ENCODE results near the gene SNAPC5. TPM values are rescaled to one million over a fixed set of nuclear protein-coding genes. Genes with fewer than 3 reads are reported as not detected.

The SNAPC5 gene
- total and polyA plus RNA-seq, 2 of the 13 experiments (the other 11 are each of a cell fraction or from before 2014, with no cell fraction given): 14.8 to 36.2 TPM

DNA sequence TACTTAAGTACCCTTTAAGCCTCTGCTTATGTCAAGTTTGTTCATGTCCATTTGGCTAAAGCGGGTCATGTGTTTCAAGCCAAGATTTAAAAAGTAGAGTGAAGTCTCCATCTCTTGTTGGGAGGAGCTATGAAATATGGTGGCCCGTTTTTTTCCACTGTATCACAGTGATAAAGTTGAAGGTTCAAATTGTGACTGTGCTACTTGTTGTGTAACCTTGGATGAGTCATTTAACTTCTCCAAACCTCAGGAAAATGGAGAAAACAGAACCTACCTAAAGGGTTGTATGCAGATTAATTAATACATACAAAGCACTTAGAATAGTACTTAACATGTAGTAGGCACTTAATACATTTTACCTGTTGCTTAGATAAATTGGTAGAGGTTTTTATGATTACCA lies 43.4 kb downstream of the SNAPC5 start (continued):
- TF ChIP-seq ZNF652 (CRISPR knock-in tag; IDR thresholded peaks at IDR 0.05; ENCODE audit: borderline replicate concordance, low read depth): no peak
- no peak for TF ChIP-seq ZNF761 (CRISPR knock-in tag; conservative IDR thresholded peaks at IDR 0.05)
- TF ChIP-seq, protein P1, sequence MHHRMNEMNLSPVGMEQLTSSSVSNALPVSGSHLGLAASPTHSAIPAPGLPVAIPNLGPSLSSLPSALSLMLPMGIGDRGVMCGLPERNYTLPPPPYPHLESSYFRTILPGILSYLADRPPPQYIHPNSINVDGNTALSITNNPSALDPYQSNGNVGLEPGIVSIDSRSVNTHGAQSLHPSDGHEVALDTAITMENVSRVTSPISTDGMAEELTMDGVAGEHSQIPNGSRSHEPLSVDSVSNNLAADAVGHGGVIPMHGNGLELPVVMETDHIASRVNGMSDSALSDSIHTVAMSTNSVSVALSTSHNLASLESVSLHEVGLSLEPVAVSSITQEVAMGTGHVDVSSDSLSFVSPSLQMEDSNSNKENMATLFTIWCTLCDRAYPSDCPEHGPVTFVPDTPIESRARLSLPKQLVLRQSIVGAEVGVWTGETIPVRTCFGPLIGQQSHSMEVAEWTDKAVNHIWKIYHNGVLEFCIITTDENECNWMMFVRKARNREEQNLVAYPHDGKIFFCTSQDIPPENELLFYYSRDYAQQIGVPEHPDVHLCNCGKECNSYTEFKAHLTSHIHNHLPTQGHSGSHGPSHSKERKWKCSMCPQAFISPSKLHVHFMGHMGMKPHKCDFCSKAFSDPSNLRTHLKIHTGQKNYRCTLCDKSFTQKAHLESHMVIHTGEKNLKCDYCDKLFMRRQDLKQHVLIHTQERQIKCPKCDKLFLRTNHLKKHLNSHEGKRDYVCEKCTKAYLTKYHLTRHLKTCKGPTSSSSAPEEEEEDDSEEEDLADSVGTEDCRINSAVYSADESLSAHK (CRISPR knock-in tag; IDR thresholded peaks at IDR 0.05; ENCODE audit: borderline replicate concordance): no peak
- TF ChIP-seq ZNF430 (CRISPR knock-in tag; IDR thresholded peaks at IDR 0.05): no peak
- TF ChIP-seq KDM3A (CRISPR knock-in tag; IDR thresholded peaks at IDR 0.05; ENCODE audit: low read depth): no peak
- no peak for TF ChIP-seq ZNF264 (CRISPR knock-in tag; IDR thresholded peaks at IDR 0.05)
- TF ChIP-seq ZNF256 (CRISPR knock-in tag; conservative IDR thresholded peaks at IDR 0.05): no peak
- no peak for TF ChIP-seq SP5 (CRISPR knock-in tag; IDR thresholded peaks at IDR 0.05; ENCODE audit: borderline replicate concordance, low read depth)
- TF ChIP-seq, protein P2, sequence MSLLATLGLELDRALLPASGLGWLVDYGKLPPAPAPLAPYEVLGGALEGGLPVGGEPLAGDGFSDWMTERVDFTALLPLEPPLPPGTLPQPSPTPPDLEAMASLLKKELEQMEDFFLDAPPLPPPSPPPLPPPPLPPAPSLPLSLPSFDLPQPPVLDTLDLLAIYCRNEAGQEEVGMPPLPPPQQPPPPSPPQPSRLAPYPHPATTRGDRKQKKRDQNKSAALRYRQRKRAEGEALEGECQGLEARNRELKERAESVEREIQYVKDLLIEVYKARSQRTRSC (CRISPR knock-in tag; IDR thresholded peaks at IDR 0.05; ENCODE audit: low read depth): no peak
- TF ChIP-seq HOXA9 (CRISPR knock-in tag; IDR thresholded peaks at IDR 0.05; ENCODE audit: borderline replicate concordance): no peak
- TF ChIP-seq EED (CRISPR knock-in tag; IDR thresholded peaks at IDR 0.05): no peak
- TF ChIP-seq, protein P3, sequence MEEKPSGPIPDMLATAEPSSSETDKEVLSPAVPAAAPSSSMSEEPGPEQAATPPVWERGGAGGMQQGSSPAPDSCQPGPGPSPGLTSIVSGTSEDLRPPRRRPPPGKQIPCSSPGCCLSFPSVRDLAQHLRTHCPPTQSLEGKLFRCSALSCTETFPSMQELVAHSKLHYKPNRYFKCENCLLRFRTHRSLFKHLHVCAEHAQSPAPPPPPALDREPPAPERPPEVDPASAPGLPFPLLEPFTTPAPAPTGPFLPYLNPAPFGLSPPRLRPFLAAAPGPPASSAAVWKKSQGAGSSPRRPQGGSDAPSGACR (CRISPR knock-in tag; IDR thresholded peaks at IDR 0.05): no peak
- TF ChIP-seq ZNF768 (CRISPR knock-in tag; IDR thresholded peaks at IDR 0.05): no peak
- no peak for TF ChIP-seq CREM (IDR thresholded peaks at IDR 0.05)
- TF ChIP-seq CREM (CRISPR knock-in tag; IDR thresholded peaks at IDR 0.05): no peak
- TF ChIP-seq, protein P4, sequence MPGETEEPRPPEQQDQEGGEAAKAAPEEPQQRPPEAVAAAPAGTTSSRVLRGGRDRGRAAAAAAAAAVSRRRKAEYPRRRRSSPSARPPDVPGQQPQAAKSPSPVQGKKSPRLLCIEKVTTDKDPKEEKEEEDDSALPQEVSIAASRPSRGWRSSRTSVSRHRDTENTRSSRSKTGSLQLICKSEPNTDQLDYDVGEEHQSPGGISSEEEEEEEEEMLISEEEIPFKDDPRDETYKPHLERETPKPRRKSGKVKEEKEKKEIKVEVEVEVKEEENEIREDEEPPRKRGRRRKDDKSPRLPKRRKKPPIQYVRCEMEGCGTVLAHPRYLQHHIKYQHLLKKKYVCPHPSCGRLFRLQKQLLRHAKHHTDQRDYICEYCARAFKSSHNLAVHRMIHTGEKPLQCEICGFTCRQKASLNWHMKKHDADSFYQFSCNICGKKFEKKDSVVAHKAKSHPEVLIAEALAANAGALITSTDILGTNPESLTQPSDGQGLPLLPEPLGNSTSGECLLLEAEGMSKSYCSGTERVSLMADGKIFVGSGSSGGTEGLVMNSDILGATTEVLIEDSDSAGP (CRISPR knock-in tag; IDR thresholded peaks at IDR 0.05; ENCODE audit: borderline replicate concordance): no peak
- TF ChIP-seq ARNT (IDR thresholded peaks at IDR 0.05): no peak
- no peak for TF ChIP-seq ZNF24 (IDR thresholded peaks at IDR 0.05)
- TF ChIP-seq ETV6 (CRISPR knock-in tag; conservative IDR thresholded peaks at IDR 0.05): no peak

All from HepG2 (cell line).